HEK293T (cell line): ENCODE results near the gene MAP7.

Source experiments
- CTCF ChIA-PET: fragments of 350-600 bp; formaldehyde crosslinking; extraction: SDS; loops from one replicate; lab custom pipeline; 2021; ENCODE audit warnings: antibody characterized with exemption, inconsistent platforms; lab: Yijun Ruan, JAX
- POLR2A ChIA-PET: fragments of 350-600 bp; formaldehyde crosslinking; extraction: SDS; loops from one replicate; lab custom pipeline; 2020; ENCODE audit warnings: antibody characterized with exemption, inconsistent platforms; lab: Yijun Ruan, JAX
- DNase-seq: peaks from one replicate; pipeline ENCODE4 v3.0.0; 2012; ENCODE audit warnings: mixed read lengths; ENCODE audit errors: extremely low spot score
- ARNT ChIP-seq: fragments of 450-650 bp; IDR thresholded peaks from 2 replicates; pipeline ENCODE4 v1.6.1; 2017; ENCODE audit warnings: mild to moderate bottlenecking
- BHLHE40 ChIP-seq: fragments of 450-650 bp; IDR thresholded peaks from 2 replicates; pipeline ENCODE4 v1.6.1; 2016; ENCODE audit warnings: mild to moderate bottlenecking, moderate library complexity, borderline replicate concordance
- CTBP1 ChIP-seq: fragments of 450-650 bp; IDR thresholded peaks from 2 replicates; pipeline ENCODE4 v1.6.1; 2016; ENCODE audit warnings: borderline replicate concordance
- ELF4 ChIP-seq: fragments of 450-650 bp; IDR thresholded peaks from 2 replicates; pipeline ENCODE4 v1.6.1; 2017; ENCODE audit warnings: antibody characterized with exemption
- FOXA1 ChIP-seq: fragments of 450-650 bp; IDR thresholded peaks from 2 replicates; pipeline ENCODE4 v1.6.1; 2016; ENCODE audit warnings: mild to moderate bottlenecking
- FOXK2 ChIP-seq: fragments of 450-650 bp; IDR thresholded peaks from 2 replicates; pipeline ENCODE4 v1.6.1; 2016; ENCODE audit warnings: mild to moderate bottlenecking
- FOXM1 ChIP-seq: fragments of 450-650 bp; IDR thresholded peaks from 2 replicates; pipeline ENCODE4 v1.6.1; 2017; ENCODE audit warnings: mild to moderate bottlenecking, borderline replicate concordance
- HDGF ChIP-seq: fragments of 450-650 bp; IDR thresholded peaks from 2 replicates; pipeline ENCODE4 v1.6.1; 2017; ENCODE audit warnings: antibody characterized with exemption, borderline replicate concordance
- L3MBTL2 ChIP-seq: fragments of 450-650 bp; conservative IDR thresholded peaks from 2 replicates; pipeline ENCODE4 v1.6.1; 2016; ENCODE audit warnings: mild to moderate bottlenecking
- LEF1 ChIP-seq: fragments of 450-650 bp; IDR thresholded peaks from 2 replicates; pipeline ENCODE4 v1.6.1; 2017; ENCODE audit warnings: mild to moderate bottlenecking, borderline replicate concordance
- NFRKB ChIP-seq: fragments of 450-650 bp; IDR thresholded peaks from 2 replicates; pipeline ENCODE4 v1.6.1; 2016; ENCODE audit warnings: mild to moderate bottlenecking, moderate library complexity
- SP1 ChIP-seq: fragments of 450-650 bp; IDR thresholded peaks from 2 replicates; pipeline ENCODE4 v1.6.1; 2017
- SUZ12 ChIP-seq: fragments of 450-650 bp; IDR thresholded peaks from 2 replicates; pipeline ENCODE4 v1.6.1; 2016; ENCODE audit warnings: mild to moderate bottlenecking
- TARDBP ChIP-seq: fragments of 450-650 bp; IDR thresholded peaks from 2 replicates; pipeline ENCODE4 v1.6.1; 2016
- ZNF384 ChIP-seq: fragments of 450-650 bp; IDR thresholded peaks from 2 replicates; pipeline ENCODE4 v1.6.1; 2016
- TF ChIP-seq, protein P1 (sequence below): fragments of 450-650 bp; IDR thresholded peaks from 2 replicates; pipeline ENCODE4 v1.6.1; 2016

The MAP7 gene

DNA sequence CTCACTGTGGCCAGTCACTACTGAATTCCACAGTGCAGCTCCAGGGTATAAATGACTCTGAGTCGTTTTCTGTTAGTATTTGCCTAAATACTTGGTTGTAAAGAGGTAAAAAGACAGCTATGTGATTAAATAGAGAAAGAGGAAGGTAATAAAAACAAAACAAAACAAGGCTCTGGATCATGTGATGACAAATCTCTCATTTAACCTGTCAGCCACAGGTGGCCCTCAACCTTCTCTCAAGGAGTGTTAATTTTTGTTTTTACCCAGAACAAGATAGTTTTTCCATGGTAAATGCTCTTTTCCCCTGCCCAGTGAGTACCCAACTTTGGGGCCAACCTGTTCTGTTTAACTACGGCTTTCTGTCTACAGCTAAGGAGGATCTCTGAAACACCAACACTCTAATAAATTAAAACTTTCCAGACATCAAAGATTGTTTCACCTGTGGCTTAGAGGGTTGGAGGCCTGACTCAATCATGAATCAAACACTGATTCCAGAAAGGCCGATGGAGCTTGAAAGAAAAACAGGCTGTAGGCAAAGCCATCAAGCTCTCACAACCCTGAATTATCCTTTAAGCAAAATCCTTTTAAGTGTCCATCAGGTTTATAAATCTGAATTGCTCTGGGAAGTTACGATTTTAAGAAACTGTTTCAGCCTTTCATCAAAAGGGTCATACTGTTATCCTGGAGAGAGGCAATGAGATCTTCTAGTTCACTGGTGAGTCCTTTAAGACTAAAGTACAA is 179.1 kb downstream of the MAP7 start:
- POLR2A ChIA-PET, result interaction anchor here (1.8 kb wide), 1 partner anchor 81 kb away, joined by 7 read pairs; the partner anchor contains the start of gene BCLAF1
- CTCF ChIA-PET, result no interaction called here
- TF ChIP-seq CTBP1 (no peak), ELF4 (no peak), FOXM1 (no peak), LEF1 (no peak), L3MBTL2 (no peak), SUZ12 (no peak), FOXA1 (no peak), SP1 (no peak), TARDBP (no peak), HDGF (no peak), ZNF384 (no peak), FOXK2 (no peak)
- no peak for DNase-seq

DNA sequence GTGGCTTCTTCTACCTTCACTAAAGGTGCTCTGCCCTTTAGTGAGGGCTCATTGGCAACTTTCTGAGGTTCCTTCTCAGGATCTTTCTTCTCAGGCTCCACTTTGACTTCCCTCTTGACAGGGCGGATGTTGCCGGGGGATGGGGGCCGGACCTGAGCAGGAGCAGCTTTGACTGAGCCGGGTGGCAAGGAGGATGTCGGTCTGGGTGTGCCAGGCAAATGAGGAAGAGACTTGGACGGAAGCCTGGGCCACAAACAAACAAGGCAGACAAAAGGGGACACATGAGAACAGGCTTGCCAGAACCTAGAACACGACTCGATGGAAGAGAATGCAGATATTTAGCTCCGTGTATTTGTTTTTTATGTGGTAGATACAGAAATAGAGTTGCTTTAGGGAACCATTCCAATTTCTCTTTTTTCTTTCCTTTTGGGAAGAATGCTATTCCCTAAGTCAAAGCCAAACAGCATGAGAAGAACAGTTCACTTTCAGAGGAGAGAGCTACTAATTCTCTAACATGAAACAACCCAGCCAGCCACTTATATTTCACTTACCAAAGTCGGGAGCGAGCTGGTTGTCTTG is 184.4 kb downstream of the MAP7 start:
- DNase-seq, result no peak
- TF ChIP-seq NFRKB (no peak), FOXA1 (no peak)
- ChIA-PET POLR2A (interaction anchor here (0.9 kb wide), 1 partner anchor 76 kb away, joined by 3 read pairs; the partner anchor contains the start of gene BCLAF1), CTCF (no interaction called here)

DNA sequence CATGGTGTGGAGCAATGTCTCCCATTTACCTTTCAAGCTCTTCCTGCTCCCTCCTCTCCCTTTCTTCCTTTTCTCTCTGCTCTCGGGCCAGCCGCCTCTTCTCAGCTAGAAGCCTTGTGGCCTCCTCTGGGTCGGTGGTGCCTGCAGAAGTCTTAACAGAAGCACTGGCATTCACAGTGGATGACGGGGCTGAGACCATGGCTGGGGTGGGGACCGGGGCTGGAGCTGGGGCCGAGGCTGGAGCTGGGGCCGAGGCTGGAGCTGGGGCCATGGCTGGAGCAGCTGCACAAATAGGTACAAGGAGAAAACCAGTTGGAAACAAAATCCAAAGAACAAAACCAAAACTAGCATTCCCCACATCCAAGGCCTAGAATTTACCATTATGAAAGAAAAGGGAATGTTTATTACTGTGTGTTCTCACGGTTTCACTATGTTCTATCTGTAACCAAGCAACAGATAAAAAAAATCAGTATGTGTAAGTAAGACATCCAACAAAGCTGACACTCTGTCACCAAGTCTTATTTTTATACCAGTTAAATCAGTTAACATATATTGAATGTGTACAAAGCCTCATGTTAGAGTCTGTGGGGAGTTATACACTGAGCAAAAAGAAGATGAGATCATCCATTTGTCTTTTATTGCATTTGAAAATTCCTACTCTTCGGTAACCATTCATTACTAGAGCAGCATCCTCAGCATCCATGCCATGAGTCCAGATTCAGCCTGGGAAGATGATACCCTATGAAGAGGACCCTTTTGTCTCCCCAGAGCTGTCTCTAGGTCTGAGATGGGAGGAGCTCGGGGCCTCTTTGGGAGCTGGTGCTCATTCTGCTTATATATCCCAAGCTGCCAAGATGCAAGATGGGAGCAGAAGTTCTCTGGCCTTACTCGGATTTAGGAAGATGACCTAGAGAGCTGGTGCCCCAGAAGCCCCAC is 187.5 kb downstream of the MAP7 start:
- POLR2A ChIA-PET, result interaction anchor here (1.2 kb wide), 1 partner anchor 73 kb away, joined by 3 read pairs; the partner anchor contains the start of gene BCLAF1
- CTCF ChIA-PET, result no interaction called here
- no peak for DNase-seq
- TF ChIP-seq TARDBP (no peak), FOXA1 (no peak), L3MBTL2 (no peak), BHLHE40 (no peak), SP1 (no peak)

DNA sequence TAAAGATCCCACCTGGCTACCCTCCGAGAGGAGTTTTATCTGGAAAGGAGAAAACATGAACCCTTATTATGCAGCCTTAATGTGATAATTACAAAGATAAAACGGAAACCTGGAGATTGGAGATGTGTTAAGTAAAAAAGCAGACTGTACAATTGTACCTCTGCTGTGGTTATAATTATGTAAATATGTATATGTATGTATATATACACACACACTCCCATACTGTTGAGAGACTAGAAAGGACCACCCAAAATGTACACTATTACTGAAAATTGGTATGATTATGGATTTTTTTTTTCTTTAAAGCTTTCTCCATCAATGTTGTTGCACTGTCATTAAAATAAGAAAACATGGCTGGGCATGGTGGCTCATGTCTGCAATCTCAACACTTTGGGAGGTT is 188.4 kb downstream of the MAP7 start:
- CTCF ChIA-PET, result interaction anchor here (0.6 kb wide), 1 partner anchor 185 kb away, joined by 4 read pairs; no protein-coding TSS in a partner anchor
- DNase-seq, result no peak
- POLR2A ChIA-PET, result no interaction called here
- TF ChIP-seq LEF1, result no peak
- TF ChIP-seq SP1, result no peak
- TF ChIP-seq ZNF384, result no peak
- no peak for TF ChIP-seq SUZ12
- no peak for TF ChIP-seq NFRKB
- no peak for TF ChIP-seq TARDBP
- no peak for TF ChIP-seq CTBP1
- TF ChIP-seq, protein P1, sequence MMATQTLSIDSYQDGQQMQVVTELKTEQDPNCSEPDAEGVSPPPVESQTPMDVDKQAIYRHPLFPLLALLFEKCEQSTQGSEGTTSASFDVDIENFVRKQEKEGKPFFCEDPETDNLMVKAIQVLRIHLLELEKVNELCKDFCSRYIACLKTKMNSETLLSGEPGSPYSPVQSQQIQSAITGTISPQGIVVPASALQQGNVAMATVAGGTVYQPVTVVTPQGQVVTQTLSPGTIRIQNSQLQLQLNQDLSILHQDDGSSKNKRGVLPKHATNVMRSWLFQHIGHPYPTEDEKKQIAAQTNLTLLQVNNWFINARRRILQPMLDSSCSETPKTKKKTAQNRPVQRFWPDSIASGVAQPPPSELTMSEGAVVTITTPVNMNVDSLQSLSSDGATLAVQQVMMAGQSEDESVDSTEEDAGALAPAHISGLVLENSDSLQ, result no peak
- TF ChIP-seq FOXA1, result no peak
- TF ChIP-seq BHLHE40, result no peak
- no peak for TF ChIP-seq HDGF

DNA sequence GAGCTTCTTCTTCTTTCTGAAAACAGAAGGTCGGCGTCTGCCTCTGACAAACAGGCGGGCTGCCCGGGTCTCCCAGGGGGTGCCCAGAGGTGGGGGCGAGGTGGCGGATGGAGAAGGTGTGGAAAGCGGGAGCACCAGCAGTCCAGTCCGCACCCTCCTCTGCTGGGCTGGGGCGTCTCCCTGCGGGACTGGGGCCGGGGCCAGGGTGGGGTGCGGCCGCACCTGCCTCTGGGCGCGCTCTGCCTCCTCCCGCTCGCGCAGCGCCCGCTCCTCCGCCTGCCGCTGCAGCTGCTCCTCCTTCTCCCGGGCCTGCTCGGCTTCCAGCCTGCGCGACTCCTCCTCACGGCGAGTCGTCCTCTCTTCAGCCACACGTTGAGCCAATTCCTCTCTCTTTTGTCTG is 189.4 kb downstream of the MAP7 start:
- CTCF ChIA-PET, result no interaction called here

DNA sequence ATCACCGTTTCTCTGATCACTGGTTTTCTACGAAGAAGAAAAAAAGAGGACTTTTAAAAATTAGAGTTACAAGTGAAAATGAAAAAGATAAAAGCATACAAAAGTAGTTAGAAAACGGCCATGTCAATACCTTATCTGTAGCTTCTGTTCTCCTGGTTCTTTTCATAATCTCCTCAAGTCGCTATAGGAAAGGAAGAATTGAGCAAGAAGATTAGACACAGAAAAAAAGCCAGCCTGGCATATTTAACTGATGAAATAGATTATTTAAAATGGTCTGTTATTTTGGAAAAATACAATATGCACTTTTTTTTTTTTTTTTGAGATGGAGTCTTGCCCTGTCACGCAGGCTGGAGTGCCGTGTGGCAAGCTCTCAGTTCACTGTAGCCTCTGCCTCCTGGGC is 190.4 kb downstream of the MAP7 start:
- POLR2A ChIA-PET, result no interaction called here
- CTCF ChIA-PET, result interaction anchor here (0.8 kb wide), 1 partner anchor 9 kb away, joined by 8 read pairs; no protein-coding TSS in a partner anchor
- DNase-seq, result no peak
- TF ChIP-seq FOXM1 (no peak), ARNT (no peak), FOXA1 (no peak), HDGF (no peak), CTBP1 (no peak), LEF1 (no peak), FOXK2 (no peak), L3MBTL2 (no peak), ZNF384 (no peak), TARDBP (no peak)
- TF ChIP-seq, protein P1, result no peak

More for the DNA sequence above, 189.4 kb downstream of the MAP7 start:
- no peak for TF ChIP-seq FOXK2
- no peak for TF ChIP-seq SUZ12
- no peak for TF ChIP-seq ELF4
- TF ChIP-seq ZNF384, result no peak
- TF ChIP-seq FOXM1, result no peak
- no peak for TF ChIP-seq L3MBTL2
- no peak for TF ChIP-seq LEF1
- TF ChIP-seq, protein P1, result no peak
- TF ChIP-seq TARDBP, result no peak
- TF ChIP-seq NFRKB, result no peak
- TF ChIP-seq FOXA1, result no peak
- no peak for TF ChIP-seq HDGF
- no peak for TF ChIP-seq SP1
- no peak for DNase-seq
- POLR2A ChIA-PET, result no interaction called here
